Breast epithelium (tissue), 3 donors: ENCODE results near the gene PGBD5.

Experiments used
- CTCF ChIP-seq, 3 donors: fragments of 450-650 bp; IDR thresholded peaks; one replicate each; pipeline ENCODE4 v1.5.1; 2016 to 2017; ENCODE audit warnings: antibody characterized with exemption in 3 of 3, mild to moderate bottlenecking in 3 of 3, moderate library complexity in 3 of 3
- POLR2A ChIP-seq: fragments of 450-650 bp; IDR thresholded peaks from one replicate; pipeline ENCODE4 v1.6.1; 2016; ENCODE audit warnings: antibody characterized with exemption, mild to moderate bottlenecking, moderate library complexity
- POLR2AphosphoS5 ChIP-seq, 3 donors: sonication (generic); formaldehyde crosslinking; IDR thresholded peaks; one replicate each; pipeline ENCODE4 v1.6.1; 2017; ENCODE audit warnings: antibody characterized with exemption in 3 of 3

- TF ChIP-seq CTCF (IDR thresholded peaks at IDR 0.05) (no peak), POLR2A (no peak), POLR2AphosphoS5 (IDR thresholded peaks at IDR 0.05) (no peak)
These were observed 75.8 kb downstream of the PGBD5 start for GRCh38 chr1:230350208-230350921.
